ENCODE results near the gene MED13L. TPM values are rescaled to one million over a fixed set of nuclear protein-coding genes. Genes with fewer than 3 reads are reported as not detected.

MED13L gene
- total and polyA plus RNA-seq, 8 donors = 10.3 to 93.8 (median 53.0) TPM

DNA sequence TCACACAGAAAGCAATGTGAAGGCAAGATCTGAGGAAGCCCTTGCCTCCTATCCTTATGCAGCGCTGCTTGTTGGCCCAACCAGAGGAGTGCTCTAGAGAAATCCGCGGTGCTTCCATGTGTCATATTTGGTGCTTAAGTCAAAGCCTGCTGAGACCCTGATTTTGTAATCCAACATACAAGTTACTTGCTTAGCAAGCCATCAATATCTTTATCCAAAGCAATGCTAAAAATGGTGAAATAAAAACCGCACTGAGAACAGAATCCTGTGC is 250.0 kb downstream of the MED13L start:
- TF ChIP-seq, protein P1, sequence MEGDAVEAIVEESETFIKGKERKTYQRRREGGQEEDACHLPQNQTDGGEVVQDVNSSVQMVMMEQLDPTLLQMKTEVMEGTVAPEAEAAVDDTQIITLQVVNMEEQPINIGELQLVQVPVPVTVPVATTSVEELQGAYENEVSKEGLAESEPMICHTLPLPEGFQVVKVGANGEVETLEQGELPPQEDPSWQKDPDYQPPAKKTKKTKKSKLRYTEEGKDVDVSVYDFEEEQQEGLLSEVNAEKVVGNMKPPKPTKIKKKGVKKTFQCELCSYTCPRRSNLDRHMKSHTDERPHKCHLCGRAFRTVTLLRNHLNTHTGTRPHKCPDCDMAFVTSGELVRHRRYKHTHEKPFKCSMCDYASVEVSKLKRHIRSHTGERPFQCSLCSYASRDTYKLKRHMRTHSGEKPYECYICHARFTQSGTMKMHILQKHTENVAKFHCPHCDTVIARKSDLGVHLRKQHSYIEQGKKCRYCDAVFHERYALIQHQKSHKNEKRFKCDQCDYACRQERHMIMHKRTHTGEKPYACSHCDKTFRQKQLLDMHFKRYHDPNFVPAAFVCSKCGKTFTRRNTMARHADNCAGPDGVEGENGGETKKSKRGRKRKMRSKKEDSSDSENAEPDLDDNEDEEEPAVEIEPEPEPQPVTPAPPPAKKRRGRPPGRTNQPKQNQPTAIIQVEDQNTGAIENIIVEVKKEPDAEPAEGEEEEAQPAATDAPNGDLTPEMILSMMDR (IDR thresholded peaks at IDR 0.05) = no peak
- intact Hi-C loops (cut with DNase I) = no loop called here
- Histone ChIP-seq H3K27me3 (no peaks in the 10 kb centered on the region), H3K27ac (no peak overlapping the region), H3K9me3 (no peaks in the 10 kb centered on the region), H3K4me3 (no peak overlapping the region), H3K4me1 (no peaks in the 10 kb centered on the region), H3K36me3 (no peaks in the 10 kb centered on the region)
- no peak for DNase-seq
- no peak for FAIRE-seq
- WGBS, 2 donors = 95 to 96% methylated on average over 4 of the region's 4 CpGs
- no peak for ATAC-seq

DNA sequence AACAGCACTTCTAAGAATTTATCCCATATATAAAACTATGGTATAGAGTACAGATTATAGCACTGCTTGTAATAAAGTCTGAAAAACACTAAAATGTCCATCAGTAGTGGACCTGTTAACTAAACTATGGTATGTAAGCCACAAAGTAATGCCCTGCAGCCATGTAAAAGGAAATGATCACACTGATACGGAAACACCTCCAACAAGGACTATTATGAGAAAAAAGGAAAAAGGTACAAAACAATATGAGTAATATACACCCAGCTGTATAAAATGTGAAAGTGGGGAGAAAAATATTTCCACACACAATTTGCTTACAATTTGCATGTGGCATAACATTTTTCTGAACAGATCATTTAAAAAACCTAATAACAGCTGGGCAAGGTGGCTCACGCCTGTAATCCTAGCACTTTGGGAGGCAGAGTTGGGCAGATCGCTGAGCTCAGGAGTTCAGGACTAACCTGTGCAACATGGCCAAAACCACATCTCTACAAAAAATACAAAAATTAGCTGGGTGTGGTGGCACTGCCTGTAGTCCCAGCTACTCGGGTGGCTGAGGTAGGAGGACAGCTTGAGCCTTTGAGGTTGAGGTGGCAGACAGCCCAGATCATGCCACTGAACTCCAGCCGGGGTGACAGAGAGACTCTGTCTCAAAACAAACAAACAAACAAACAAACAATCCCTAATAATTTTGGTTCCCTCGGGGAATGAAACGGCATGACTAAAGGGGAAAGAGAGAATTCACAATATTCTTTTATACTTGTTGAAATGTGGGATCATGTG is 250.5 kb downstream of the MED13L start:
- no peaks in the 10 kb centered on the region for H3K27me3 ChIP-seq
- H3K9me3 ChIP-seq = no peaks in the 10 kb centered on the region
- no peaks in the 10 kb centered on the region for H3K36me3 ChIP-seq
- H3K4me3 ChIP-seq = no peak overlapping the region
- ATAC-seq (no peak), FAIRE-seq (no peak), DNase-seq (no peak)
- no peak overlapping the region for H3K27ac ChIP-seq
- TF ChIP-seq, protein P1 (IDR thresholded peaks at IDR 0.05) = no peak
- intact Hi-C loops (cut with DNase I) = no loop called here
- no peaks in the 10 kb centered on the region for H3K4me1 ChIP-seq
- WGBS, 2 donors = 80 to 85% methylated on average over 7 of the region's 7 CpGs

DNA sequence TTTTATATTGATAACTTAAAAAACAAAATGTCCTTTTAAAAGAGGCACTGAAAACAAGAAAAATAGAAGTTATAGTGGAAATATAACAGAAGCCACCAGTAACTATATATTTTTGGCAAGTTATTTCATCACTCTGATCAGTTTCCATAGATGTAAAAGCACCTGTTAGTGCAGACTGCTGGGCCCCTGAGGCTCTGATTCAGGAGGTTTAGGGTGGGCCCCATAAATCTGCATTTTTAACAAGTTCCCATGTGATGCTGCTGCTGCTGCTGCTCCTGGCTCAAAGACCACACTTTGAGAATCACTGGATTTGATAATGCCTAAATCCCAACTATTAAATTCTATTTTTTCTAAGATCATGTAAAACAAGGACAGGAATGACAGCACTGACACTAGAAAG is 251.1 kb downstream of the MED13L start:
- H3K36me3 ChIP-seq = no peaks in the 10 kb centered on the region
- no peaks in the 10 kb centered on the region for H3K9me3 ChIP-seq
- no peak for ATAC-seq
- FAIRE-seq = no peak
- no peaks in the 10 kb centered on the region for H3K4me1 ChIP-seq
- H3K4me3 ChIP-seq = no peak overlapping the region
- TF ChIP-seq, protein P1 (IDR thresholded peaks at IDR 0.05) = no peak
- H3K27ac ChIP-seq = no peak overlapping the region
- DNase-seq = no peak
- intact Hi-C loops (cut with DNase I) = no loop called here
- H3K27me3 ChIP-seq = no peaks in the 10 kb centered on the region

DNA sequence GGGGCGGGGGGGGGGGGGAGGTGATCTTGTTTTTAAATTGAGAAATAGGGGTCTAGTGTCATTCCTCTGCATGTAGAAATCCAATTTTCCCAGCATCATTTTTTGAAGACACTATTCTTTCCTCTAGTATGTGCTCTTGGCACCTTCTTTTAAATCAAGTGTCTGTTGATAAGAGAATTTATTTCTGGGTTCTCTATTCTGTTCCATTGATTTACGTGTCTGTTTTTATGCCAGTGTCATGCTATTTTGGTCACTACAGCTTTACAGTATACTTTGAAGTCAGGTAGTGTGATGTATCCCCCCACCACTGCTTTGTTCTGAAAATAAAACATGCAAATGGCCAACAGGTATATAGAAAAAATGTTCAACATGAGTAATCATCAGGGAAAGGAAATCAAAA is 252.7 kb downstream of the MED13L start:
- Histone ChIP-seq H3K27ac (no peak overlapping the region), H3K36me3 (no peaks in the 10 kb centered on the region), H3K4me1 (peaks cover 0 to 3% (median 0%) of the 10 kb centered on the region in 3 donors), H3K4me3 (no peak overlapping the region), H3K27me3 (no peaks in the 10 kb centered on the region), H3K9me3 (no peaks in the 10 kb centered on the region)
- DNase-seq (no peak), ATAC-seq (no peak), FAIRE-seq (no peak)
- TF ChIP-seq, protein P1 (IDR thresholded peaks at IDR 0.05) = no peak
- intact Hi-C loops (cut with DNase I) = no loop called here
- 65 to 67% methylated on average over 2 of the region's 2 CpGs for WGBS, 2 donors

DNA sequence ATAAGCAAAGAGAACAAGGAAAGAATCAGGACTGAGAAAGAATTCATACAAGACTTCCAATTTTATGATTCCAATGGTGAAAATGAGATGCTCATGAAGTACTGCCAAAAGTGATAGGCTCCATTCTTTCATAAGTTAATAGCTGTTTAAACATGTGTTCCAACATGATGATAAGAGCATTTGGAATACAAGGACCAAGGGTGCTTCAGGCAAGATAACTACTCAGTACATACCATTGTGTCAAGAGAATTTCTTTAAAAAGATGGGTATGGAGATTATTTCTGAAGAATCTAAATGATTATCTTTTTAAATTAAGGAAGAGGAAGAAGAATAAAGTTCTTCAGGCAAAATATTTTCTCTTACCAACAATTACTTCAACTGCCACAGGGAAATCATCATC is 258.1 kb downstream of the MED13L start:
- no peak for DNase-seq
- H3K4me1 ChIP-seq = peaks cover 9 to 17% (median 13%) of the 10 kb centered on the region in 3 donors
- intact Hi-C loops (cut with DNase I) = no loop called here
- no peak overlapping the region for H3K27ac ChIP-seq
- no peaks in the 10 kb centered on the region for H3K36me3 ChIP-seq
- ATAC-seq = no peak
- no peak for FAIRE-seq
- H3K4me3 ChIP-seq = no peak overlapping the region
- H3K27me3 ChIP-seq = no peaks in the 10 kb centered on the region
- TF ChIP-seq, protein P1 (IDR thresholded peaks at IDR 0.05) = no peak
- no peaks in the 10 kb centered on the region for H3K9me3 ChIP-seq

Measured in pancreas (tissue), 10 donors.